Islet precursor cell (in vitro differentiated cells): ENCODE measurements around the gene TF.

Experiments
- DNase-seq: peaks from one replicate; pipeline ENCODE4 v3.0.0-alpha.2; 2018

Gene TF

DNA sequence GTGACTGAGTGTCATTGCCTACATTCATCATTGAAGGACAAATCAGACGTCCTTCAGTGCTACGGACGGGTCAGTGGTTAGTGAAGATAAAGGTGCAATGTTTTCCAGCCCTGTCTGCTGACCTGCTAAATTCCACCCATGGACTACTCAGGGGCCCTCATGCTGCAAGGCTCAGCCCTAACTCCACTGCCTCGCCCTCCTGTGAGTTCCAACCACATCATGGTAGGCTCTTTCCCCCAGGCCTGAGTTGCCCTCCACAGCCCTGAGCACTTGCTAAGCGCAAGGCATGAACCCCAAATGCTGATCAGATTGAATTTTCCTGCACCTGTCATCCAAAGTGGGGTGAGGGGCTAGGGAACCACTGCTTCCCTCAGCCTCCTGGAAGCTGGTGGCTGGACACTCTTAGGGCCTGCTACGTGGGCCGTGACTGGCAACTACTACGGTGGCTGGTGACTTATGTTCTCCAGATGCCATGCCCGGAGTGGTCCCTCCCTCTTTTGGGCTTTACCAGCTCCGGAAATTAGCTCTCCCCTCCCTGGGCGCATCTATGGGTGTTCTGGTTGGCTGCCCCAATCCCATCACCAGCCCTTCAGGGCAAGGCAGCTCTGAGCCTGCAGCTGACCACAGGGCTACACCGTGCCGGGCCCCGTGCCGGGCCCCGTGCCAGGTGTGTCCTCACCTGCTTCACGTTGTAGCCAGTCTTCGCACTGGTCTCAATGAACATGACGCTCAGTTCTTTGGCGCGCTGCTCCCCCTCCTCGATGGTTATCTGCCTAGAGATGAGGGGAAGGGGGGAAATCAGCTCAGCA lies 91.5 kb downstream of the TF start:
- DNase-seq: peak; percentile 37

DNA sequence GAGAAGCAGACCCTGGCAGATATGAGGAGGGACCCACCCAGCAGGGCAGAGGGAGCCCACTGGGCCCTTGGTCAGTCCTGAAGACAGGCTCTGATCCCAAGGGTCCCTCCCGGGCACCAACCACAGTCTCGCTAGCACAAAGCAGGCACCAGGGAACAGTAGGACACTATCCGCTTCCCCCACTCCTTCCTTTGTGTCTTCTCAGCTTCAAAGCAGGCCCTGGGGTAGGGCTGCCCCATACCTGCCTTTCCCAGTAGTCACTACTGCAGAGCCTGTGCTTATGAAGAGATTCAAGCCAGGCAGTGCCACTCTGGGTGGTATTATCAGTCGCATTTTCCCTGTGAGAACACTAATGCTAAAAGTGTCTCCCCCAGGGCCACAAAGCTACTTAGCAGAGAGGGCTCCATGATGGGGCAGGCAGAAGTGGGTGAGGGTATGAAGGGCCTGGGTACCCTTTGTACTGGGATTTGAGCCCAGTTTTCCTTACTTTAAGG lies 92.2 kb downstream of the TF start:
- peak; percentile 33 for DNase-seq

DNA sequence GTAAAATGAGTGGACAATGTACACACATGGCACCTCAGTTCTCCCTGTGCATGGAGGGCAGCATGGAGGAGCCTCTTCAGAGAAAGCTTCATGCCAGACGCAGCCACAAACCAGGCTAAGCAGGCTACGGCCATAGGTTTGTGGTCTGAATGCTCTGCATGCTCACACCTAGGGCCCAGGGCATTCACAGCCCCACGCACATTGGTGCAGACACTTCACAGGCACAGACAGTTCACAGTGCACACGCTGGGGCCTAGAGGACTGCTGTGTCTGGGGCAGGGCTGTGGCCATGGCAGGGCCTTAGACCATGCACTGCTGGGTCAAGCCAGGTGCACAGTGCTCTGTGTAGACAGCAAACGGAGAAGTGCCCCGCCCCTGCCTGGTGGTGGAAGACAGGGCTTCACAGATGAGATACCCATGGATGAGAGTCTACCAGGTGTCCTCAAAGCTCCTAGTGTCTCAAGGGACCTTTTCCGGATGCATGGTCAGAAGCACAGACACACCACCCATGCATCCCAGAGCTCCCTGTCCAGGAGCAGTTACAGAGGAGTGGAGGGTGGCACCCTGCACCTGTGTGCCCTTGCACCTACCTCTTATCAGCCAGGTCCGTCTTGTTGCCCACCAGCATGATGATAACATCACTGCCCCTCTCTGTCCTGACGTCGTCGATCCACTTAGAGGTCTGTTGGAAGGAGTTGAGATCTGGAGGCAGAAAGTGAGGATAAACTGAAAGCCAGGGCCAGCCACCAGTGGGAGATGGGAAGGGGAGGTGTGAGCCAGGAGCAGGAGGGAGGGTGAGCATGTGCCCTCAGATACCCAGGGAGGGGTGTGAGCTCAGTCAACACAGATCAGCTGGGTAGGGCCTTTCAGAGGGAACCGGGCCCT lies 93.0 kb downstream of the TF start:
- DNase-seq: peak; percentile 48

DNA sequence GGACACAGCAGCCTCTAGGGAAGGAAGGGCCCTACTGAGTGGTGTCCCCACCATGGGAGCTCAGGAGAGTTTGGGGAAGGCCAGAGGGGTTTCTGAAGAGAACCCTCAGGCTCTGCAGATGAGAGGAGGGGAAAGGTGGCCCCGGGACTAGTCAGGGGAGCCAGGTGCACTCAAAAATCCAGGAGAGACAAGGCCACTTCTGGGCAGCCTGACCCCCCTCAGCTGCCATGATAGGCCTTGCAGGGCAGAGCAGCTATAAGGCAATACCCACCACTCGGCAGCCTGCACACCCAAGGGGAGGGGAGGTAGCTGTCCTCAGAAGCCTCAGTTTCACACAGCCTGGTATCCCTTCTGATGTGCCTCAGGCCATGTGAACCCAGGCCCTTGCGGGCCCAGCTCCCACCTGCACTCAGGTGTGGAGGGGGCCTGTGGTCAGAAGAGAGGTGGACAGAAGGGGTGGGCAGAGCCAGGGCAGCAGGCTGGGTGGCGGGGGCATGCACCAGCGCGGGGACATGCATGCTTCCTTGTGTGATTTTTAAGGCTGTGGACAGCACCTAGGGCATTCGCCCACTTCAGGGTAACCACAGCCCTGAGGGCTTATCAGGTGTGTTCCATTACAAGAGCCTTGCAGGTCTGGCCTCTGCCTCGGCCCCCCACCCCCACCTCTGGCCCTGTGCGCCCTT lies 94.0 kb downstream of the TF start:
- DNase-seq: peak; percentile 52

DNA sequence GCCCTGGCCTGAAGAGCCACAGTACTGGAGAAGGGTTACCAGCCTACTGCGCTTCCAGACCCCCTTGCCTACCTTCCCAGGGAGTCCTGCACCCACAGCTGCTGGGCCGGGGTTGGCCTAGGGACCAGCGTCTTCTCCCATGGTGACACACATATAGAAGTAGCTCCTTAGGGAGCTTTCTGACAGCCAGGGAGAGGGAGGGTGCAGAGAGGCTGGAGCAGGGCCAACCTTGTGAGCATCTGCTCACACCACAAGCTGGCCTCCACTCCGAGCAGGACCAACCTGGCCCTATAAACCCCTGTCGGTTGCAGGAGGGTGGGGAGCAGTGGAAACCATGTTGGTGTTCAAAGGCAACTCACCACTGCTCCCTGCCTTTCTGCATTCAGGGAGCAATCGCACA lies 94.6 kb downstream of the TF start:
- DNase-seq: no peak

DNA sequence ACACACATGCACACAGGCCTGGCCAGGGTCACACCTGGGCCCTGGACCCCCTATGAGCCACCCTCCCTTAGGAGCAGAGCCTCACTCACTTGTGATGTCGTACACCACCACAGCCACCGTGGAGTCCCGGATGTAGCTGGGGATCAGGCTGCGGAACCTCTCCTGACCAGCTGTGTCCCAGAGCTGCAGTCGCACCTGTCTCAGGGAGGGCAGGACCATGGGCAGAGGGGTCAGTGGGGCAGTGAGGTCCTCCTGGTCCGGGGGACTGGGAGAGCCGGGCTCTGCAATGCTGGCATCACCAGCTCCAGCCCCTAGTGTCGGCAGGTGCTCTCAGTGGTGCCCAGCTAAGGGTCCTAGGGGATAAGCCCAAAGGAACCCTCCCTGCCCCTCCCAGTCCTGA lies 95.0 kb downstream of the TF start:
- no peak for DNase-seq

DNA sequence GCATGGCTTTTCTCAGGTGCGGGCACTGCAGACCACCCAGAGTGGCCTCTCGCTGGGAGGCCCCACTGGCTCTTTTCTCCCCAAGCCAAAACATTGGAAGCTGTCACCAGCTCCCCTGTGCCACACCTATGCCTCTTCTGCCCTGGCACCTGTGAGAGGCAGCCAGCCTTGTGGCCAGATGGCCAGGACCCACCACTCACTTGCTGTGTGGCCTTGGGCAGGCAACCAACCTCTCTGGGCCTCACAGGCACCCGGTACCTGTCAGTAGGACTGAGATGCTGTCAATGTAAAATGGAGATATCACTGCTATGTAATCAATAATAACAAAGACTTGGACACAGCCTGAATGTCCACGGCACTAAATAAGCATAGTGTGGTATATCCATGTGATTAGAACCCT lies 96.0 kb downstream of the TF start:
- no peak for DNase-seq

DNA sequence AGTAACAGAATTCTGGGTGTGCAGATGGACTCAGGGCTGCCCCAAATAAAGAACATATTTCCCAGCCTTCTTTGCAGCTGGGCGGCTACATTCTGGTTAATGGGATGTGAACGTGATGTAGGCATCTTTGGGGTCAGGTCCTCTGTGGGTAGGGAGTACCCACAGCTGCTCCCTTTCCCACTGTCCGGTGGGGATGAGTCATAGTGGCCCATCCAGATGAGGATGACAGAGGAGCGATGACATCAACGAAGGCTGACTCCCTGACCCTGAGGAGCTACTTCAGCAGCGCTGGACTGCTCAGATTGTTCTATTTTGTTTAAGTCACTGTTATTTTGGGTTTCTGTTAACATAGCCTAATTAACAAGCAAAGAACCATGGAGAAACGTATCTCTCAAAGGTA lies 97.4 kb downstream of the TF start:
- DNase-seq: no peak

DNA sequence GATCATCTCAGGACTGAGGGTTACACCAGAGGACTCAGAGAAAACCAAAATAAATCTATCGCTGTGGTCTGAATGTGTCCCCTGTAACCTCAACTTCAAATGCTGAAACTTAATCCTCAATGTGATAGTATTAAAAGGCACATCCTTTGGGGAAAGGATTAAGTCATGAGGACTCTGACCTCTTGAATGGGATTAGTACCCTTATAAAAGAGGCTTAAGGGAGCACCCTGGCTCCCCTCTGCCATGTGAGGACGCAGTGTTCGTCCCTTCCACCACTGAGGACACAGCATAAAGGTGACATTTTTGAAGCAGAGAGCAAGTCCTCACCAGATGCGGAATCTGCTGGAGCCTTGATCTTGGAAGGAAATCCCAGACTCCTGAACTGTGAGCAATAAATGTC lies 98.9 kb downstream of the TF start:
- no peak for DNase-seq
